CD4-positive, alpha-beta T cell treated with Interferon alpha-2 for 1 hour (primary cell): Measurements from ENCODE around the gene ACBD6.
A peak's percentile ranks its signal among the peaks of the same experiment; 100 is the strongest.
"Not testable (repeated sequence)": the region's sequence is repeated elsewhere in the genome, so short reads cannot be mapped to it uniquely, and the experiment has no call there.

Experiments used
- DNase-seq, 2 donors: peaks; one replicate each; pipeline ENCODE4 v3.0.0-alpha.2; 2020 to 2022

ACBD6 gene, protein sequence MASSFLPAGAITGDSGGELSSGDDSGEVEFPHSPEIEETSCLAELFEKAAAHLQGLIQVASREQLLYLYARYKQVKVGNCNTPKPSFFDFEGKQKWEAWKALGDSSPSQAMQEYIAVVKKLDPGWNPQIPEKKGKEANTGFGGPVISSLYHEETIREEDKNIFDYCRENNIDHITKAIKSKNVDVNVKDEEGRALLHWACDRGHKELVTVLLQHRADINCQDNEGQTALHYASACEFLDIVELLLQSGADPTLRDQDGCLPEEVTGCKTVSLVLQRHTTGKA

DNA sequence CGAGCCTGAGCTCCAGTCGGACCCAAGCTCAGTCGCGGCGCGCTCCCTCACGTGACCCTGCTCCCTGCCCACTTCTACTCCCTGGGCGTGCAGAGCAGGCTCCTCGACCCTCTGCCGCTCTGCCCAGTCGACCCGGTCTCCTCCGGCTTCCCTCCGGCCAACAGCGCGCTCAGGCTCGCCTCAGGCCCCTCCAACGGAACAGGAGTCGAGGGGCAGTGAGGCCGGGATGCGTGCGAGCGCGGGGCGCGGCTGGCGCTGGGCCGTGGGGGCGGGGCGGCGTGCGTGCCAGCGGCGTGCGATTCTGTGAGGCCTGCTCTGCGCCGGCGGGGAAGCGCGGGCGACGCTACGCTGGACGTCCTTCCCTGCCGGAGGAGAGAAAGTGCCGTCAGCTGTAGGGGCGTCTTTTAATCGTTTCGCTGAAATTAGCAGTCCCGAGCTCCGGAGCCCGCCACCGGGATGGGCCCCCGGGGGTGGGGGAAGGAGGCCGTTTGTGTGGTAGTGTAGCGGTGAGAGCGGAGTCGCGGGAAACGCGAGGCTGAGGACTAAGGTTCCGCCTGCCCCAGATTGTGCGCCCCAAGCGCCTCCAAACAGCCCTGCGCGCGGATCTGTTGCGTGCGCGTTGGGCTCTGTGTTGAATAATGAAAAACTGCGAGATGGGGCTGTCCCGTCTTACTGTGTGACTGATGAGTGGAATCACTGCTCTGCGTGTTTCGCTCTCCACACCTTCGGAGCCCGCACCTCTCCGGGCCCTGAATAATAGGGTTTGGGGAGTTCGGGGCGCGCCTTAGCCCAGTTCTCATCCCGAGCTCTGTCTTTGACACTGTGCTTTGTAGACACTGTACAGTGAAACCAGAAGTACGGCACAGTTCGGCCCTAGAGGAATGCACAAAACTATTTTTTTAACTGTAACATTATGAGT, at the start of gene ACBD6:
TSS of gene ACBD6 (minus strand) at position 217 of the 919 bp plus-strand sequence. CDS start 311 bp downstream, outside the sequence.
- DNase-seq = peak; percentile 81 to 88

DNA sequence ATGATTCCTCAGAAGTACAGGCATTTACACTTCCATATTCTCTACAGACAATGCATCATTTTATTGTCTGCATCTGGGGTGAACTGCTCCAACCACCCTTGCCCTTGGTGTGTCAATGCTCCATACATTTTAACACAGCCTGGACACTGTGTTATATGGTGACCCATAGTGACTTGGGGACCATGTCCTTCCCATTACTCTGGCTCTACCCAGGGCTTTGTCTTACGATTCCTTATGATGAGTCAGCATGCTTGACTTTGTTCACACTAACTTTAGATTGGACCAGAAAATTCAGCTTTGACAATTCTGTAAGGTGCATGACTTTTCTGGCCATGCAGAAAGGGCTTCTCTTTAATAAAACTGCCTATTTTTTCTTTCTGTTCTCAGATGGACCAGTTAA, 49.6 kb upstream of the ACBD6 start:
- DNase-seq = no peak

DNA sequence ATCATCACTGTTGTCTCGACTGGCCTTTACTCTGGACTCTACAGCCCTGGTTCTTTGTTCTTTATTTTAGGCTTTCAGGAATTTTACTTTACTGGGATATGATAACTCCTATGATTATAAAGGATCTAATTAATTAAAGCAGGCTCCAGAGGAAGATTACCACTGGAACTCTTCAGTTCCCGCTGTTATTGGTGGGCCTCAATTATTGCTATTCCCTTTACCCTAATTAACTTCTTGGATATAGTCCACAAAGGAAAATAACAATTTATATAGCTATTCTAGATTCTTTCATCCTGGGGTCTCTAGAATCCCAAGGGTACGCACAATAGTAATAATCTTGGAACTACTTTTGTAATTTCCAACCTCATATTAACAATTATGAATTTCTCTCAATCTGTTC, 47.9 kb upstream of the ACBD6 start:
- DNase-seq = no peak

DNA sequence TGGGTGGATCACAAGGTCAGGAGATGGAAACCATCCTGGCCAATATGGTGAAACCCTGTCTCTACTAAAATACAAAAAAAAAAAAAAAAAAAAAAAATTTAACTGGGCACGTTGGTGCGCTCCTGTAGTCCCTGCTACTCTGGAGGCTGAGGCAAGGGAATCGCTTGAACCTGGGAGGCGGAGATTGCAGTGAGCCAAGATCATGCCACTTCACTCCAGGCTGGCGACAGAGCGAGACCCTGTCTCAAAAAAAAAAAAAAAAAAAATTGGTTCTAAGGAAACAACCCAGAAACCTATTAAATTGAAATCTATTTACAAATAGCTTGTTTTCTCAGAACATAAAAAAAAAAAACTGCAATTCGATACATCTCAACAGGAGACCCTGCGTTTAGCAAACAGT, 47.4 kb upstream of the ACBD6 start:
- DNase-seq = not testable (repeated sequence)

DNA sequence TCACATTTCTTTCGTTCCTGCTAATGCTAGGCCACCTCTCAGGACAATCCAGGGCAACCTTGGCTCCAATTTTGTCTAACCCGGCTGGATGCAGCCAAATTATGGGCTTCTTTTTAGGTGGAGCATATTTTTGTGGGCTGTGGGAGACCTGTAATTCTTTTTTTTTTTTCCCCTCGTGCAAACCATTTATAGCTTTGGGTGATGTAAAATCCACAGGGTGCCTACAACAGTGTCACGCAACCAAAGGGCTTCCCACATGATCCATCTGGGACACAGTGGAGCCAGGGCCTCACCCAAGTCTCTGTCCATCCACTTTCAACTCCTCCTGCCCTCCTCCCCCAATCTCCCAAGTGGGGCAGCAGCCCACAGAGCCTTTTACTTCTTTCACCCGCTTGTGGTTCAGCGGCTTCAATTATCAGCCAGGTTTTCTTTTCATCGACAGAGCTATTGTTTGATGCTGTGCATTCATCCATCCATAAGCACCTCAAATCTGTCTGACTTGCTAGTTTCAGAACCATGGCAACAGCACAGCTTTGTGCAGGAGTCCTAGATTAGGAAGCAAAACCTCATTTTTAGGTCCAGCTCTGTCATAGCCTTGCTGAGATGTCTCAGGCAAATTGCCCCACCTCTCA, 46.4 kb upstream of the ACBD6 start:
- DNase-seq = no peak

DNA sequence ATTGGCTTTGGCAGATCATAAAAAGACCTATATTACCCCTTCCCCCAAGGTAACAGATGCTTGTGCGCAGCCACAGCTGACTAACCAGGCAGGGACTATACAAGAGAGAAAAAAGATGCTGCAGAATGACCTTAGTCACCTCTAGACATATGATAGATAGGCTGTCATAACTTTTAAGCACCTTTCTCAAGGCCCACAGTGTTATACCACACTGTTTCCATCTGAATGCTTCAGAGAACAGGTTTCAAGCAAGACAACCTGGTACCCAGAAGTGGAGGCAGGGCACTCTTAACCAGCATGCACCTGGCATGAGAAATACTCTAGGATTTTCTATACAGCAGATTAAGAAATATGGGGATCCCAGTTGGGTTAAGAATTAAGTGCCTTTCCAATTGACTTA, 43.6 kb upstream of the ACBD6 start:
- no peak for DNase-seq

DNA sequence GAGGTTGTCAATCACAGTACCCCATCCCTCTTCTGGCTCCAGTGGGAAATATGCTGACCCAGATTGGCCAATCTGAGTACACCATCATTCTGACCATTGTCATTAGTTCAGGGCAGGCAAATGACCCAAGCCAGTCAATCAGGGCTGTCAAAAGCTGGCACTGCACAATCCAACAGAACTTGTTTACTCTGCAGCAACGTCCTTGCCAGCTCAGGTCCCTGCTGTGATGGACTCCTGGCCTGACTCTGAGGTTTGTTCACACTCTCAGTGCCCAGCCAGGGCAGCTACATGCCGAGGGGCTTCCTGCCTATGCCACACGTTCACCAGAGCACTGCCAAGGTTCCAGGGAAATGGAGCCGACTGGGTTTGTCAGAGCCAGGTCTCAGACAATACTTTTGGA, 41.7 kb upstream of the ACBD6 start:
- DNase-seq = no peak

DNA sequence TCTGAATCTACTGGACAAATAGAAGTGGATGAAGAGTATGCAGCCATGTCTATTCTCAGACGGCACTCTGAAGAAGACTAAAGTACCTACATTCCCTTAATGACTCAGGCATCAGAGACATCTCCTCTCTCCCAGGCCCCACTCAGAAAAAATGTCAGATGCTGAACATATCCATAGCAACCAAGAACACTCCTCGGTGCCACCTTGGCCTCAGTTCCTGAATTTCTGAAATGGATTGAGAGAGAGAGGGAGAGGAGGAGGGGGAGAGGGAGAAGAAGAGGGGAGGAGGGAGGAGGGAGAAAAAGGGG, 40.4 kb upstream of the ACBD6 start:
- no peak for DNase-seq

DNA sequence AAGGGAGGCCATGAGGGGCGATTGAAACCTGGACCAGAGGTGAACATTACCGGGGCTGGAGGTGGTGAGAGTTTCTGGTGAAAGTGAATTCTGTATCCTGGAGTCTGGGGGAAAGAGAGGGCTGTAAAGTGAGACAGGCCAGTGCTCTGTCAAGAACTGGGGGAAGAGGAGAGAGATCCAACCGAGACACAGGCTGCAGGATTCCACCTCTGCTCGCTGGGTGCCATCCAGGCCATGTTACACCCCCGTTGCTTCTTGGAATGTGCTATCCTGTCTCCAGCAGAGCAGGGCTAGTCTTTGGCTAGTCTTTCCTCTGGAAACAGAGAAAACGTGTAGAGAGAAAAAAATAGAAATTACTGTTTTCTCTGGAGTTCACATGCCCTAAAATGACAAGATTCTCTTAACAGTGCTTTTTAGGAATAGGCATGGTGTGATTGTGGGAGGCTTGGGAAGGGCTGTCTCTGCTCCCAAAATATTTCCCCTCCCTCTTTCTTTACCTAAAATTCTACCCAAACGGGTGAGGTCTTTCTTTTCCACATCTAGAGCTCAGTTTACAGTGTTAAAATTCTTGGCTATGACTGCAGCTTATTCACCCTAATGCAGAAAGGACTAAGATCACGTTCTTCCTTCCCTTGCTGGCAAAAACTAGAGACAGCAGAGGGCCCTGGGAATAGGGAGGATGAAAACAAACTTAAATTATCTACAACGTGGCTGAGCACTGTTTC, 39.9 kb upstream of the ACBD6 start:
- no peak for DNase-seq

DNA sequence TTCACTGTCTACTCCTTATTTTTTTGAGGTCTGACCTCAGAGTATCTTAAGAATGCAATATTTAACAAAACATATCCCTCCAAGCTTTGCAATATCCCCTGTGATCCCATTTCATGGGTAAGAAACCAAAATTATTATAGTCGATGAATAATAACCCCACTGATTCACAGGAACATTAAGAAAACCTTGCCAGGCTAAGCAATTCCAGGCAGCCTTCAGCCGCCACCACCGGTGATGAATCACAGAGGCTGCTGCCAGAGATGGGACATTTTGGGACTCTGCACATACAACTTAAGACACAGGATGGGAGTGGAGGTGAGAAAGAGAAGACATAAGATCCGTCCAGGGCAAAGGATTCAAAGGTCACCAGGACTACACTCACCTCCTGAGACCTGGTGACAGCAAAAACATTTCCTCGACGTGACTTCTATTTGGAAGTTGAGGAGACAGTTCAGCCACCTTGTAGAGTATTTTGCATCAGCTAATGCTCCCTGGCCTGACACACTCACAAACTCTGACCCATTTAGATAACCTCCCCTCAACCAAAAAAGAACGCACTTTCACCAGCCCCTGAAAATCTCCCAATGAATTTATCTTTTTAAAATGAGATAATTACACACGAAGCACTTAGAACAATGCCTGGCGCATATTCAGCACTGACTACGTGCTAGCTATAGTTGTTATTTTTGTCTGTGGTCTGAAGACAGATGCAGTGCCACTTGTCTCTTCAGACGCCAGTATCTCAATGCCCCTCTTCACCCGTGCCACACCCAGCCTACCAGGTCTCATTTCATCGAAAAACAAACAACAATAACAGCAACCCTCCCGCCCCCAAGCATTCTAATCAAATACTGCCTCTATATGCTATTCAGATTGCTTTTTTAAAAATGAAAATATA, 38.6 kb upstream of the ACBD6 start:
- DNase-seq = no peak

DNA sequence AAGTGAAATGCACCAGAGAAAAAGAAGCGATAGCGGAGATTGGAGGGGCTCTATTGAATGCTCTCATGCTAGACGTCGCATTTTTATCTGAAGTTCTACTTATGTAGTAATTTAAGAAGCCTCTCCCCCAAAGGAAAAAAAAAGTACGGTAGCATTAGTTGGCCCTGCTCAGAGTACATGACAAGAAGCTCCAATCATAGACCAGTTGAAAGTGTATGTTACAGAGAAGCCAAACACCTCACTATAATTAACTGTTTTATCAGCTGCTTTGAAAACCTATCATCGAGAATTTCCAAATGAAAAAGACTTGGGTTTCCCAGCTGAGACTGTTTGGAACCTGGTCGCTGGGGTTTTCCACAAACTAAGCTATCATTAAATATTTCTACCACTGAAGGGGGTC, 36.8 kb upstream of the ACBD6 start:
- no peak for DNase-seq

DNA sequence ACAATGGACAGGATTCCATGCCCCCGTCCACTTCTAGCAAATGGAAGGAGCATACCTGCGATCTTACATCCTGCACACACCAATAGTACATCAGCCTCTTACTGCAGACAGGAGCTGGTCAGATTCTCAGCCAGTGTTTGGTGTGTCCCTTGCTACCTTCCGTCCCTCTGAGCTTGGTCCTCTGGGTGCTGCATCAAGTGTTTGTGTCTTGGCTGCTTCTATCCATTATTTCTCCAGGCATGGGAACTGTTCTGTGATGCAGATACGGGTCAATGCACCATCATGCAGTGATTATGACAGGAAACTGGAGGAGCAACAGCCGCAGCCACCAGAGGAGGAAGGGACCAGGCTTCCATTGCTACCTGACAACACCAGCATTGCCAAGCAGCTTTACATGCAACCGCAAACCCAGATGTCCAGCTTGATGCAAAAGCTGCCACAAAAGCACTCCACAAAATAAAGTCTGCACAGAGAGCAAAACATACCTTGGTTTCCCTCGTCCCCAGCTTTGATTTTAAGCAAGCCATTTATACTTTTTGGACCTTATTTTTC, 34.5 kb upstream of the ACBD6 start:
- no peak for DNase-seq

DNA sequence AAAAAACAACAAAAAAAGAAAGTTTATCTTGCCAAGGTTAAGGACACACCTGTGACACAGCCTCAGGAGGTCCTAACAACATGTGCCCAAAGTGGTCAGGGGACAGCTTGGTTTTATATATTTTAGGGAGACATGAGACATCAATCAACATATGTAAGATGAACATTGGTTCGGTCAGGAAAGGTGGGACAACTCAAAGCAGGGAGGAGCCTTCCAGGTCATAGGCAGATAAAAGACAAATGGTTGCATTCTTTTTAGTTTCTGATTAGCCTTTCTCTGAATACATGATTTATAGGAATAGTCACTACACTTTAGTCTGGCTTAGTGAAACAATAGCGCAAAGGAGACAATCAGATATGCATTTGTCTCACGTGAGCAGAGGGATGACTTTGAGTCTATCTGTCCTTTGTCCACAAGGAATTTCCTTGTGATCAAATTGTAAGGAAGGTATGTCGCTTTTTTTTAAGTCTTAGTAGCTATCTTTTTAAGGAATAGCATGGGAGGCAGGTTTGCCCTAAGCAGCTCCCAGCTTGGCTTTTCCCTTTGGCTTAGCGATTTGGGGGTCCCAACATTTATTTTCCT, 33.1 kb upstream of the ACBD6 start:
- DNase-seq = no peak

DNA sequence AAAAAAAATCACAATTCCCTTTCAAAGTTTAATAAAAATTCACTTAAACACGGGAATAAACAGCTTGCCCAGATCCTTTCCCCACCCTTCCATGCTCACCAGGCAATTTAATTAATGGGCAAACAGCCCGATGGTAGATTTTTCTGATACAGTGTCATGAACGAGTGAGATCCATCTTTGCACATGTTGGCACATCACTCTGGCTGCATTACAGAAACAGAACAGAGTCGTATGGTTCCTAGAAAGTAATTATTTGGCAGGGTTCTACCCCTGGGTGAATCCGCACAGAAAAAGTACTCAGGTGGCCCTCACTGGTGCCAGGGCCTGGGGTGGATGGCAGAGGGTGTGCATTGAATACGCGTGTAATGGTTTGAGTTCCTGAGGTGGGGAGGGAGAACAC, 31.8 kb upstream of the ACBD6 start:
- no peak for DNase-seq

DNA sequence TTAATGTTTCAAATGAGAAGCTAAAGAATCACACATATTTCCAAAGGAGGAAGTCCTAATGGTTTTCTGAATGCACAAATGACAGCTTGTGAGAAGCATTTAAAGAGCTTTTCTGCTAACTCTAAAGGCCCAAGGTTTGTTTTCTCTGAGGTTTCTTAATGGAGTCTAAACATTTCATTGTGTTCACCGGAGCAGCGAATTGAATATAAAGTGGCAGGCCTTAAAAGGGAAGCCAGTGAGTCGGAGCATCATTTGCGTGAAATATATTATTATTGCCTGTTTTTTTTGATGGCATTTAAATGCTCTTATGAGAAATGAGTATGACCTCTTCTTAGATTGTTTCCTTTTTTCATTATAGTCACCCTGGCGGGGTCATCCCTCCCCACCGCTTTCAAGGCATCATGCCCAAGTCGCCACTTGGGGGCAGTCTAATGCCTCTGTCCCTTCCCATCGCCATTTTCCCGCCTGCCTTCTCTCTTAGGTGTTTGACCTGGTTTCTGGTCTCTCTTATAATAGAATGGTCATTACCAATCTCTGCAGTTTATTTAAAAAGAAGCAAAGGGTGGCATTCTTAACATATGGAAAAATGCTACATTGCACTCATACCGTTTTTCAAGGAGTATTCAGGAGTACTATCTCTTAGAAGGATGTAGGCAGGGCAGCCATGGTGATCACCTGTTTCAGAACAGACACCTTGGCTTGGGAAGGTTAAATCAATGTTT, 31.1 kb upstream of the ACBD6 start:
- peak; percentile 43 to 62 for DNase-seq

DNA sequence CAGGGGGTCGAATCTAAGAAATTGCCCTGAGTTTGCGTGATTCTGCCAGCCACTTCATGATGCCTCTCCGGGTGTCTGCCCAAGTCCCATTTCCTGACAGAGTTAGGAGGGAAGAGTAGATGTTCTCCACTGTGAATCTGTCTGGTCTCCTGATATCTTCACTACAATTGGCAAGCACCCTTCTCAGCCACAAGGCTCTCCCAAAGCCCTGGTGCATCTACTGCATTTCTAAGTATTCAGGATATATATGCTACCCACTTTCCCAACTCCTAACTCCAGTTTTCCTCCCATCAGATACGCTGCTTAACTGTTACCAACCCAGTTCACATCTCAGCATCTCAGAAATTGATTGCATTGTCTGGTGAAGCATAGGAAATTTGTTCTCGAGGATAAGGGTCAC, 30.5 kb upstream of the ACBD6 start:
- no peak for DNase-seq

DNA sequence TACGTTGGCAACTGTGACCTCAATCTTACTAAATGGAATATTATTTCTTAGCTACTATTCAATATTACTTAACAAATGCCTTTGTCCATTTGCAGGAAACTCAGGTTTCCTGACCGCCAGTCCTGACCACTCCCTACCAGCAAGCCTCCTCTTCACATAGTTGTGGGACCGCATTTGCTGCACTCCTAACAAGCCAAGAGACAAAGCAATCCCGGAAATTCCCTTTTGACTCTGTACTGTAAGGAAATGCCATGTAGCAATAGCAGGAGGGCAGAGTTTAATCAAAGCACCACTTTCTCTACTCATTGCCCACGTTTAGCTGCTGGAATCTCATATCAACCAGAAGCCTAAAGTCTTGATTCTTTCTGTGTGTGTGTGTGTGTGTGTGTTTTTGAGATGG, 28.1 kb upstream of the ACBD6 start:
- DNase-seq = no peak

DNA sequence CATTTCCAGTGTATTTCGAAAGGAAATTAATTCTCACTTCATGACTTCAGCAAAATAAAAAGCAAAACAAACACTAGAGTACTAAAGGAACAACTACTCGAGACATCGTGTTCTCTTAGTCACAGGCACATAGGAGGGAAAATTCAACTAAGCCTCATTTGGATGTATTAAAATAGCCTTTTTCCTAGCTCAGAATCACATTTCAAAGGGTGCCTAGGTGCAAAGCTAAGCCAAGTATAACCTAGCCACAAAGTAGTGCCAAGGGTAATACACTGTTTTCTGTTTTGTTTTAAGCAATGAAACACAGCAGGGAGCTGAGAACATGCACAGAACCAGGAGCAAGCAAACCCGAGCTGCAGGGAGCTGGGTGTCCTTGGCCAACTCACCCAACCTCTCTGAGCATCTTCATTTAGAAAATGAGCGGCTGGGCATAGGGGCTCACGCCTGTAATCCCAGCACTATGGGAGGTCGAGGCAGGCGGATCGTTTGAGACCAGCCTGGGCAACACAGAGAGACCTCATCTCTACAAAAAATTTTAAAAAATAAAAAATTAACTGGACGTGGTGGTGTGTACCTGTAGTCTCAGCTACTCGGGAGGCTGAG, 26.6 kb upstream of the ACBD6 start:
- no peak for DNase-seq

DNA sequence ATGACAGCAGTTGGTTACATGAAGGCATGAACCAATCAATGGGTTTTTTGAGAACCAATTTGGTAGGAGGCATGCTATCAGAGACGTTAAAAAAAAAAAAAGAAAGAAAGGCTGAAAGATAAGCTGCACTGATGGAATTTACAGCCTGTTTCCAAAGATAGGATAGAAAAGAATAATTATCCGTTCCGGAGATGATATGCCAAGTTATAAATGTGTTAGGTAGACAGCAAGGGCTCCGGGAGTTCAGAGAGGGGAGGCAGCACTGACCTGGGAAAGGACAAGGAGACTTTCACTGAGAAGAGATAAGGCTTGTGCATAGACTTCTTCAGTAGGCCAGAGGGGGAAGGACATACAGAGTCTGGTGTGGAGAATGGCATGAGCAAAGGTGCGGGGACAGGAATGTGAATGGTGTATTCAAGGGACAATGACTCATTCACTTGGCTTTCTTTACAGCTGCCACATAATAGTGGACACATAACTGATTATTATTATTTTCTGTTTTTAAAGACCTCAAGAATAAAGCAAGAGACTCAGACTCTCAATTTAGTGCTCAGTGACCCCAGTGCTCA, 24.8 kb upstream of the ACBD6 start:
- DNase-seq = no peak

DNA sequence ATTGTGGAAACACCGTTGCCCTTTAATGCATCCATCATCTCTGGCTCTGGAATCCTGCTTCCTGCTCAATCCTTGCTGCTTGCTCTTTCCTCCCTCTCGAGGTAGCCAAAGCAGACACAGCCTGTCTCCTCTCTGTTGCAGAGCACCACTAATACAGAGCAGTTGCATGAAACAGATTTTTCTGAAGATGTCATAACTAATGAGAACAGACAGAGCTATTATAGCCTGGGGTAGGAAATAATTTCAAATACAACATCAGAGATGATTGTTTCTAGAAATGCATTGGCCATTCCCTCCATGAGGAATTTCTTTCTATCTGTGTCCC, 23.3 kb upstream of the ACBD6 start:
- no peak for DNase-seq
